IPS-NIHi7 (cell line): ENCODE measurements around the gene OPRD1.
"Not testable (repeated sequence)": the region's sequence is repeated elsewhere in the genome, so short reads cannot be mapped to it uniquely, and the experiment has no call there.

ENCODE experiments used
- DNase-seq: peaks from one replicate; pipeline ENCODE4 v3.0.0; 2012; ENCODE audit warnings: mixed read lengths; ENCODE audit errors: extremely low spot score

Gene OPRD1

DNA sequence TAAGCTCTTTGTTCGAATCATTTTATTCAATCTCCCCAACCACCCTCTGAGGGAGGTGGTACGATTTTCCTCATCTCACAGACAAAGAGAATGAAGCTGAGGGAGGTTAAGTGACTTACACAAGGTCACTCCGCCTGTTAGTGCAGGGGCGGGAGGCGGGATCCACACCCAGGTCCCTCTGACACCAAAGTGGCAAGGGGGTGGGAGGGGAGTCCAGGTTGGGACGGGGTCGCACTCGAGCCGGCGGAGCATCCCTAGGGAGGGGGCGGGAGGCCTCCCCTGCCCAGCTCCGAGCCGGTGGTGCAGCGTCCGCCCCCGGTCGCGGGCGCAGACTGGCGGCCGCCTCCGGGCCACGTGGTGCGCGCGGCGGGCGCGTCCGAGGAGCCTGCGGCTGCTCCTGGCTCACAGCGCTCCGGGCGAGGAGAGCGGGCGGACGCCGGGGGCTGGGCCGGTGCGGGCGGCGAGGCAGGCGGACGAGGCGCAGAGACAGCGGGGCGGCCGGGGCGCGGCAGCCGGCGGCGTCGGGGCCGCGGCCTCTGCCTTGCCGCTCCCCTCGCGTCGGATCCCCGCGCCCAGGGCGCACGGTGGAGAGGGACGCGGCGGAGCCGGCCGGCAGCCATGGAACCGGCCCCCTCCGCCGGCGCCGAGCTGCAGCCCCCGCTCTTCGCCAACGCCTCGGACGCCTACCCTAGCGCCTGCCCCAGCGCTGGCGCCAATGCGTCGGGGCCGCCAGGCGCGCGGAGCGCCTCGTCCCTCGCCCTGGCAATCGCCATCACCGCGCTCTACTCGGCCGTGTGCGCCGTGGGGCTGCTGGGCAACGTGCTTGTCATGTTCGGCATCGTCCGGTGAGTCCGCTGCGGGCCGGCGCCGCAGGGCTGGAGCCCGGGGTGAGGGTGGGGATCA is at the start of gene OPRD1:
Gene OPRD1 (plus strand): TSS at position 405 of the 903 bp plus-strand sequence. CDS start 214 bp downstream, at position 619.
- DNase-seq, result peak; percentile 82

DNA sequence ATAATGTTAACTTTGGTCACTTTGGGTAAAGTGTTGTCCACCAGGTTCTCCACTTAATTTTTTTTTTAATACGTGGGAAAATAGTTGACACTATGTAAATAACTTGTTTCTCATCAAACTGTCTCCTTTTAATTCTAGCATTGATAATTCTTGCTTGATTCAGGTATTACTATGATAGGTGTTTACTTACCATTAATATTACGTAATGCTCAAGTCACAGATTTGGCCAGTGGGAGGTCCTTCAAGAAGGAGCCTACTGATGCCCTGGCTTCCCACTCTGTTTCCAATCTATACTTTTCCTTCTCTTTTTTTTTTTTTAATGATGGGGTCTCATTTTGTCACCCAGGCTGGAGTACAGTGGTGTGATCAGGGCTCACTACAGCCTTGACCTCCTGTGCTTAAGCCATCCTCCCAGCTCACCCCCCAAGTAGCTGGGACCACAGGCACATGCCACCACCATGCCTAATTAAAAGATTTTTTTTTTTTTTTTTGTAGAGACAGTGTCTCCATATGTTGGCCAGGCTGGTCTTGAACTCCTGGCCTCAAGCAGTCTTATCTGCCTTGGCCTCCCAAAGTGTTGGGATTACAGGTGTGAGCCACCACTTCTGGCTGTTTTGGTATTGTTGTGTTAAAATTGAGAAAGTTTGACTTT is 45.3 kb upstream of the OPRD1 start:
- no peak for DNase-seq

DNA sequence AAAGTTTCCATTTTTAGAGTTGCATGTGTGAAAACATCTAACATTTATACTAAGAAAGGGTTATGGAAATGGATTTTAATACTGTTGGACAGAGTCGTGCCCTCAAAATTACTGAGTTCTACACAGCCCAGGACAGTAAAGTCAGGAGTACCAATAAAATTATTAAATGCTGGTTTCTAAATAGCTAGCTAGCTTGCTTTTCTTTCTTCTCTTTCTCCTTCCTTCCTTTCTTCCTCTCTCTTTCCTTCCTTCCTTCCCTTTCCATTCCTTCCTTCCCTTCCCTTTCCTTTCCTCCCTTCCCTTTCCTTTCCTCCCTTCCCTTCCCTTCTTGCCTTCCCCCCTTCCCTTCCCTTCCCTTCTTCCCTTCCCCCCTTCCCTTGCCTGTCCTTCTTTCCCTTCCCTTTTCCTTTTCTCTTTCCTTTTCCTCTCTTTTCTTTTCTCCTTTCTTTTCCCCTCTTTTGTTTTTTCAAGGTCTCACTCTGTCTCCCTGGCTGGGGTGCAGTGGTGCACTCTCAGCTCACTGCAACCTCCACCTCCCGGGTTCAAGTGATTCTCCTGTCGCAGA is 41.3 kb upstream of the OPRD1 start:
- DNase-seq, result no peak

DNA sequence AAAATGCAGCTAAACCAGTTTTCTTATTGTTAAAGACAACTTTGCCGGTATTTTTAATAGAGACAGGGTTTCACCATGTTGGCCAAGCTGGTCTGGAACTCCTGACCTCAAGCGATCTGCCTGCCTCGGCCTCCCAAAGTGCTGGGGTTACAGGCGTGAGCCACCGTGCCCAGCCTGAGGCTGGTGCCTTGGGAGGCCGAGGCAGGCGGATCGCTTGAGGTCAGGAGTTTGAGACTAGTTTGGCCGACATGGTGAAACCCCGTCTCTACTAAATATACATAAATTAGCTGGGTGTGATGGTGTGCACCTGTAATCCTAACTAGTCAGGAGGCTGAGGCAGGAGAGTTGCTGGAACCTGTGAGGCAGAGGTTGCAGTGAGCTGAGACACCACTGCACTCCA is 40.0 kb upstream of the OPRD1 start:
- DNase-seq, result not testable (repeated sequence)

DNA sequence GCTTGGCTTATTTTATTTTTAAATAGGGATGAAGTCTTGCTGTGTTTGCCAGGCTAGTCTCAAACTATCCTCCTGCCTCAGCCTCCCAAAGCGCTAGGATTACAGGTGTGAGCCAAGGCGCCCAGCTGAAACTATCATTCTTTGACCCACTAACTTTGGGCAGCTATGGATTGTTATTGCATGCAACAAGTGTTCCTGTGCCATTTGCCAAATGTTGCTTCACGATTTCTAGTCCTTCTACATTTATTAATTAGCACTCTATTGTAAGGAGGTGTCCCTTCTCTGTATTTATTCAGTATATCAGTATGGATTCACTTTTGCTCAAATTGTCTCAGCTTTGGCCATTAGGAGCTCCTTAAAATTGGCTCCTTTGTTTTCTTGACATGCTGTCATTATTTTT is 38.9 kb upstream of the OPRD1 start:
- DNase-seq, result no peak

DNA sequence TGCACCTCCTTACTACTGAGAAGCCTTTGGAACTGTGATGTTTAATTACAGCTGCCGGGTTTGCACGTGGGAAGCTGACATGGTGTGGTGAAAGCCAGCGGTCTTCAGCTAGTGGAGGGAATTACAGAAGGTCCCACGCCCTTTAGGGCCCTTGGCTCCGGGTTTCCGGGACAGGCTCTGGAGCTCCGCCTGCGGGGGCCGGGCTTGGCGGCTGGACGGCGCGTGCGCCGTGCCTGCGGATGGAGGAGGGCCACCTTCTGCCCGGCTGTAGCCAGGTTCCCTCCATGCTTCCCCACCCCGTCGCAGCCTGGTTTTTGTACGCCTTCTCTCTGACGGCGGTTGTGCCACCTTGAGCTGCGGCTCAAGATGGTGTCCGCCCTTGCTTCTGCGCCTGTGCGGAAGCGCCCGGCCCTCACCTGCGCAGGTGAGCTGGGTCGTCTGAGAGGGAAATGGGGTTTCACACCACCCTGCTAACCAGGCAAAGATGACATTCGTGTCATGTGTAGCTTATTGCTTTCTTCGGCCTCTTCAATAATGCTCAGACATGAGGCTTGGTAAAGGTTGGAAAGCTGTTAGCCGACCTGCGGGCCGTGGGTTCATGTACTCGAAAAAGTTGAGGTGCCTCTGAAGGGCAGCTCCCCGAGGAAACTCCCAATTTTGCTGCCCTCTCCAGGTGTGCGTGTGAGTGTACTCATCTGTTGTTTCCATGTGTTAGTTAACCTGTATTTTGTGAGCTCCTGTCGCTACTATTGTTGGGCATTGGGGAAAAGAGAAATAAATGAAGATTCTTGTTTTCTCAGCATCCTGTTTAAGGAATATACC is 36.6 kb upstream of the OPRD1 start:
- peak; percentile 83 for DNase-seq

DNA sequence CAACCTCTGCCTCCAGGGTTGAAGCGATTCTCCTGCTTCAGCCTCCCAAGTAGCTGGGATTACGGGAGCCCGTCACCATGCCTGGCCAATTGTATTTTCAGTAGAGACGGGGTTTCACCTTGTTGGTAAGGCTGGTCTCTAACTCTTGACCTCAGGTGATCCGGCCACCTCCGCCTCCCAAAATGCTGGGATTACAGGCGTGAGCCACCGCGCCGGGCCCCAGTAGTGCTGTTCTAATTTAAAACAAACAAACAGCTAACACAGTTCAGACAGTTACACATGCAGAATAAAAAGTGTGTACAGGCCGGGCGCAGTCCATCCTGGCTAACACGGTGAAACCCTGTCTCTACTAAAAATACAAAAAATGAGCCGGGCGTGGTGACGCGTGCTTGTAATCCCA is 35.6 kb upstream of the OPRD1 start:
- DNase-seq, result no peak

DNA sequence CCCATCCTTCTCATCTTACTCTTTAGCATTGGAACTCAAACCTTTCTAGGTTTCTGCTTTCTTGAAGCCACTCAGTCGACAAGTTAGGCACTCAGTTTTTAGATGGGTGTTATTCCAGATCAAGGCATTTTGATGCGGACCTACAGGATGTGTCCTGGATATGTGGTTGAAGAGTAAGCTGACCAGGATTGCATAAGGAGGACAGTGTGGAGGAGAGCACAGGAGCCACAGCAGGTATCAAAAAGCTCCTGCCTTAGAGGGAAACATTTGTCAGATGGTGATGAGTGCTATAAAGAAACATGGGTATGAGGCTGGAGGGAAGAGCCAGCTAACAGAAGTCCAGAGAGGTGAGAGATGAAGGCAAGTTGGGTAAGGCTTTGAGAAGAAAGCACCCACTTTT is 33.9 kb upstream of the OPRD1 start:
- DNase-seq, result no peak

DNA sequence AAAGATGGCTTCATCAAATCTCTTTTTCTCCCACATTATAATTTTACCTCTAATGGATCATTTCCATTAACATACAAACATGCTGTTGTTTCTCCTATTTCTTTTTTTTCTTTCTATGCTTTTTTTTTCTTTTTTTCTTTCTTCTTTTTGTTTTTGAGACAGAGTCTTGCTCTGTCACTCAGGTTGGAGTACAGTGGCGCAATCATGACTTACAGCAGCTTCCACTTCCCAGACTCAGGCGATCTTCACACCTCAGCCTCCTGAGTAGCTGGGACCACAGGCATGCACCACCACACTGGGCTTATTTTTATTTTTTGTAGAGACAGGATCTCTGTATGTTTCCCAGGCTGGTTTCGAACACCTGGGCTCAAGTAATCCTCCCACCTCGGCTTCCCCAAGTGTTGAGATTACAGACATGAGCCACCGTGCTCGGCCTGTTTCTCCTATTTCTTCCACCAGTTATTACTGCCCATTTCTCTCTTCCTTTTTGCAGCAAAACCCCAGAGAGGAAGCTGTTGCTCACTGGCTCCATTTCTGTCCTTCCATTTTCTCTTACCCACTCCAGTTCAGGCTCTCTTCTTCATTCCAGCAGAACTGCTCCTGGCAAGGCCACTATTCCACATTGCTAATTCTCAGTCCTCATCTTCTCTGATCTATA is 32.1 kb upstream of the OPRD1 start:
- no peak for DNase-seq

DNA sequence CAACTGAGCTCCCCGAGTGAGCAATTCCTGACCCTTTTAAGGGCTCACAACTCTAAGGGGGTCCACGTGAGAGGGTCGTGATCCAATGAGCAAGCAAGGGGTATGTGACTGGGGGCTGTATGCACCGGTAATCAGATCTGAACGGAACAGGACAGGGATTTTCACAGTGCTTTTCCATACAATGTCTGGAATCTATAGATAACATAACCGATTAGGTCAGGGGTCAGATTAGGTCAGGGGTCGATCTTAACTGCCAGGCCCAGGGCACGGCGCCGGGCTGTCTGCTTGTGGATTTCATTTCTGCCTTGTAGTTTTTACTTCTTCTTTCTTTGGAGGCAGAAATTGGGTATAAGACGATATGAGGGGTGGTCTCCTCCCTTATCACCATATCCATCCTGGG is 30.7 kb upstream of the OPRD1 start:
- no peak for DNase-seq

DNA sequence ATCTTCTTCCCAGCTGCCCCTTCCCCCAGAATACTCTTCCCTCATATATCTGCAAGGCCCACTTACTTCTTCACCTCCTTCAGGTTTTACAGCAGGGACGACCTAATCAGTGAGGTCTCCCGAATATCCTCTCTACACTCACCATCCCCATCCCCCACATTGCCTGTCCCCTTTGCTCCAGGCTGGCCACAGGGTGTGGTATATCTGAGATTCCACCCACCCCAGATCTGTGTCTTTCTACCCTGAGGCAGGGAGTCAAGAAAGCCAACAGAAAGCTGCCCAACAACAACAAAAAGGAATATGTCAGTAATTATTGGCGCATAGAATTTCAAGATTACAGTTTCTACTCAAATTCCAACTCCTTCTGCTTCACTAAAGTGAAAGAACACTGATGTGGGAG is 30.0 kb upstream of the OPRD1 start:
- no peak for DNase-seq

DNA sequence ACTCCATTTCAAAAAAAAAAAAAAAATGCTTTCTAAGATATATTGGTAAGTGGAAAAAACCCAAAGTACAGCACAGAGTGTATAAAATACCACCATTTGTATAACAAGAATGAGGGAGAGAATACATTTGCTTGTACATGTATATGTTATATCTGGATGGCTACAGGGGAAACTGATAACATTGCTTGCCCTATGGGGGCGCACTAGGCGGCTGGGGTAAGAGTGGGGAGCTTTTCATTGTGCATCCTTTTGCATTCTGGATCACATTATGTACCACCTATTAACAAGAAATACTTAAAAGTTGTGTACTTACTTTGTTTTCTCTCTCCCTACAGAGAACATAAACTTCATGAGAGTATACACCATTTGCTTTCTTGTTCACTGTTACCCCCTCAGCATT is 28.6 kb upstream of the OPRD1 start:
- no peak for DNase-seq

DNA sequence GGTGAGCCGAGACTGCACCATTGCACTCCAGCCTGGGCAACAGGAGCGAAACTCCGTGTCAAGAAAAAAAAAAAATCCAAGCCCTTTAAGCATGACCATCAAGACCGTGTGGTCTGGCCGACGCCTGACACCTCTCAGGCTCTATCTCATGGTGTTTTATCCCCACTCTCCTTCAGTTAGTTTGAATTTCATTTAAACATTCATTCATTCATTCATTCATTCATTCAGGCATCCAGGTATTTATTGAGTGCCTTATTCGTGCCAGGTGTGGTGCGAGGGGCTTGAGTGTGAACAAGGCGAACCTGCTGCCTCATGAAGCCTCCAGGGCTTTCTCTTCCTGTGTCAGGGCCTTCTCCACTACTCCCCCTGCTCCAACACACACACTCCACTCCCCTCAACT is 22.6 kb upstream of the OPRD1 start:
- no peak for DNase-seq

DNA sequence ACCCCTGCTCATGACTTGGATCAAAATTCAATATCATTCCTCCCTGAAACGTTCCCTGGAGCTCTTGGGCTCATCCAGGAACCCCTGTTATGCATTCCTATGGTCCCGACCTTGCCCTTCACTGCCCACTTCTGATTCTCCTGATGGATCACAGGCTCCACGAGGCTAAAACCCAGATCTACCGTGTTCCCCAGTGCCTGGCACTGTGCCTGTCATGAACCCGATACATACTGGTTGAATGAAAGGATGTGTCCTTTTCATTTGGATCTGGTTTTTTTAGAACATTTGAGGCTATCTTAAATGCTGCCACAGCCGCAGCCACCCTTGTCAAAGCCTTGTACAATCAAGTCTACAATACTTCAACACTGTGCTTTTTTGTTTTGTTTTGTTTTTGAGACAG is 22.2 kb upstream of the OPRD1 start:
- DNase-seq, result no peak

DNA sequence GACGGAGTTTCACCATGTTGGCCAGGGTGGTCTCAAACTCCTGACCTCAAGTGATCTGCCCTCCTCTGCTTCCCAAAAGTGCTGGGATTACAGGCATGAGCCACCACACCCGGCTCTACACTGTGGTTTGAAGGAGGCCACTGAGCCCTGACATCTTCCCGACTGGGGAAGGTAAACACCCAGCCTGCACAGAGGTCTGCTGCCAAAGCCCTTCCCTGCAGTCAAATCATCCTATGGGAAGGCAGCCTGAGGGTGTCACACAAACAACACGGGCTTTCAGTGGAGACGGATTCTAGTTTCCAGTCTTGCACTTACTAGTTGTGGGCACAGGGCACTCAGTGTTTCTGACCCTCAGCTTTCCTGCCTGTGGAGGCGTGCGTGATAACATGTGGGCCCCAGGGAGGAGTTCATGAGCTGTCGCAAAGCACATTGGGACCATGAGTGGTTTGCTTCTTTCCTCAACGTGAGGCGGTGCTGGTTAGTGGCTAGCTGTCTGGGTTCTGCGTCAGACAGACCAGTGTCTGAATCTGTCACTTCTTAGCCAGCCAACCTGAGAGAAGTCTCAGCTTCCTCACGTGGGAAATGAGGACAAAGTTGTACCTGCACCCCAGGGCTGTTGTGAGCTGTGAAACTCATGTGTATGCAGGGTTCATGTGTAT is 21.5 kb upstream of the OPRD1 start:
- no peak for DNase-seq

DNA sequence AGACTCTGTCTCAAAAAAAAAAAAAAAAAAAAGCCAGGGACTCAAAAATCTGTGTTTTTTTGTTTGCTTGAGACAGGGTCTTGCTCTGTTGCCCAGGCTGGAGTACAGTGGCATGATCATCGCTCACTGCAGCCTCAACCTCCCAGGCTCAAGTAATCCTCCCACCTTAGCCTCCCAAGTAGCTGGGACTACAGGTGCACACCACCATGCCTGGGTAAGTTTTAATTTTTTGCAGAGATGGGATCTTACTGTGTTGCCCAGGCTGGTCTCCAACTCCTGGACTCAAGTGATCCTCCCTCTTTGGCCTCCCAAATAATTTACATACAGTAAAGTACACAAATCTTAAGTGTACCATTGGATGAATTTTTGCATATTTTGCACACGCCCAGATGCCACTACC is 20.0 kb upstream of the OPRD1 start:
- not testable (repeated sequence) for DNase-seq

DNA sequence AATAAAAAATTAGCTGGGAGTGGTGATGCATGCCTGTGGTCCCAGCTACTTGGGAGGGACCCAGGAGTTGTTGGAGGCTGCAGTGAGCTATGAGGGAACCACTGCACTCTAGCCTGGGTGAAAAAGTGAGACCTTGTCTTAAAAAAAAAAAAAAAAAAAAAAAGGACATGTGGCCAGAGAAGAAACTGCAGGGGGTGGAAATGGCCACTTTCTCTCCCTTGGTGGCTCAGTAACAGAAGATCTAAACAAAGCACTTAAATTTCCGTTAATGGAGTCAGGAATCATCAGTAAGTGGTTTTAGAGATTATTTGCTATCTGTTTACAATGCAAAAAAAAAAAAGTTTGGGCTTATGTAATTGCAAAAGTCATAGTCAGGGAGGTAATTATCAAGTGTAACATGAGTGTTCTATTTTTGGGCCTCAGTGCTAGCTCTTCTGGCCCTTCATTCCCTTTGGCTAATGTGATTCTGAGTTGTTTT is 19.3 kb upstream of the OPRD1 start:
- DNase-seq, result no peak

DNA sequence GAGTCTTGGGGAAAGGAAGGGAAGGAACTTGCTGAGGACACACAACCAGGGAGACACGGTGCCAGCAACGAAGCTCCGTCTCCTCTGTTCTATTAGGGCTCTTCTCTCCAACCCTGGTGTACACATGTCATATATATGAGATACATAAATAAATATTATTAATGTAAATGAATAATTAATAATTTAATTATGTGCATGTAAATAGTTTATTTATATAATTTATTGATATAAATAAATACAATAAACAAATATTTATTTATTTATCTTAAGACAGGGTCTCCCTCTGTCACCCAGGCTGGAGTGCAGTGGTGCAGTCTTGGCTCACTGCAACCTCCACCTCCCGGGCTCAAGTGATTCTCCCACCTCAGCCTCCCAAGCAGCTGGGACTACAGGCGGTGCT is 17.4 kb upstream of the OPRD1 start:
- not testable (repeated sequence) for DNase-seq

DNA sequence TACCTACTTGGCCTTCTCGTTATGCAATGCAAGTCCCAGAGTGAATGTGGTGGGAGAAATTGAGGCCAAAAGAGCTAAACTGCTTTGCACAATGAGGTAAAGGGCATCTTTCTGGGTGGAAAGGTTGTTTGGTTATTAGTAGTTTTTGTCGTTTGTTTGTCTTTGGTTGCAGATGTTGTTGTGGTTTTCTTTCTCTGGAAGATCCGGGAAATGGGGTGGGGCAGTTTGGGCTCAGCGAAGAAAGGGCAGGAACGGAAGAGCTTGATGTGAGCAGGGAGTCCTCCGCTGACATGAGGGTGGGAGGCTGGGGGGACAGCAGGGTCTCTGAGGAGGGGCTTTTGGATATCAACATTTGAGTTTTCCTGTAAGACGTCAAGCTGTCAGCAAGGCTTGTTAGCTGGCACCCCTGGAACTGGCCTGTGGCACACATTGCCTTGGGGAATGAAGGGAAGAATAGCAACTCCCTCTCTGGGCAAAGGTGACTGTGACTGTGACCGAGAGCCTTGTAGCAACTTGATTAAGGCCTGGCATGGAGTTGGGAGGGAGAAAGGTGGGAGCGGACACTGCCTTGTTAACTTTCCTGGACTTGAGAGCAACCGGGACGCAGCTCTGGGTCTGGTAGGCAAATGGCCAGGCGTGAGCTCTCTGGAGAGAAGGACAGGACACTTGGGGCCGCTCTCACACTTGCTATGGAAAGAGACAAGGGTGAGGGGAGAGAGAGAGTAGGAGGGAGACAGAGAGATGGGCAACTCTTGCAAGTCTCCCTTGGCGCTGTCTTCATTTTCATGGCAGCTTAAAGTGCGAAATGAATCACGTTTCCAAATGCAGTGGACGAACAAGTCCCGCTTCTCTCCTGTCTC is 15.4 kb upstream of the OPRD1 start:
- DNase-seq, result peak; percentile 46

DNA sequence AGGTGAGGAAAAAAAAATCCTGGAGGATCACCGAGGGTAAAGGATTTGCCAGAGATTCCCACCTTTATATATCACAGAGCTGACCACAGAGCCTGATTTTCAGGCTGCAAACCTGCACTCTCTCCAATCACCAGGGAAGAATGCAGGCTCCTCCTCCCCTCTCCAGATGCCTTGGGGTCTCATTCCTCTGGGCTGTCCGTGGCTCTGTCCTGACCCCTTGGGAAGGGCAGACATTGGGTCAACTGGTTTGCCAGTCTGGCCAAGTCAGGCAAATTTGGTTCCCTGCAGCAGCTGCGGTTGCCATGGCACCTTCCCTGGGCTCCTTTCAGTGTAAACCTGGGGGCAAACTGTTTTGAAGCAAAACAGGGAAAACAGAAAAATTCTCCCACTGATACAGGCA is 11.6 kb upstream of the OPRD1 start:
- no peak for DNase-seq
